GM23248 (cell line): ENCODE measurements around the gene SLC2A10. TPM values are rescaled to one million over a fixed set of nuclear protein-coding genes. Genes with fewer than 3 reads are reported as not detected.

Experiments used
- DNase-seq: peaks from one replicate; pipeline ENCODE4 v3.0.0-alpha.2; 2015
- H2AFZ ChIP-seq: fragments of 200-600 bp; sonication (generic); 2 replicates; pipeline ENCODE4 v1.6.1; 2016; ENCODE audit warnings: antibody characterized with exemption
- H3F3A ChIP-seq: fragments of 200-600 bp; sonication (generic); 2 replicates; pipeline ENCODE4 v1.6.1; 2016; ENCODE audit warnings: mild to moderate bottlenecking, antibody characterized with exemption, mixed run types; ENCODE audit not compliant: insufficient read depth
- H3K27ac ChIP-seq: fragments of 200-600 bp; sonication (generic); 2 replicates; pipeline ENCODE4 v1.5.1; 2016; ENCODE audit warnings: mild to moderate bottlenecking
- H3K27me3 ChIP-seq: fragments of 200-600 bp; sonication (generic); replicated peaks from 2 replicates; pipeline ENCODE4 v1.6.1; 2016; ENCODE audit warnings: mild to moderate bottlenecking; ENCODE audit not compliant: insufficient read depth
- H3K36me3 ChIP-seq: fragments of 200-600 bp; sonication (generic); 2 replicates; pipeline ENCODE4 v1.6.1; 2016; ENCODE audit warnings: low read depth, mild to moderate bottlenecking
- H3K4me1 ChIP-seq: fragments of 200-600 bp; sonication (generic); 2 replicates; pipeline ENCODE4 v1.6.1; 2016; ENCODE audit warnings: mild to moderate bottlenecking; ENCODE audit not compliant: insufficient read depth
- H3K4me2 ChIP-seq: fragments of 200-600 bp; sonication (generic); one replicate; pipeline ENCODE4 v1.6.1; 2016; ENCODE audit warnings: mild to moderate bottlenecking; ENCODE audit not compliant: unreplicated experiment
- H3K4me3 ChIP-seq: fragments of 200-600 bp; sonication (generic); 2 replicates; pipeline ENCODE4 v1.5.1; 2016; ENCODE audit warnings: mild to moderate bottlenecking
- H3K79me2 ChIP-seq: fragments of 200-600 bp; sonication (generic); 2 replicates; pipeline ENCODE4 v1.6.1; 2016; ENCODE audit warnings: mild to moderate bottlenecking; ENCODE audit not compliant: insufficient read depth
- H3K9ac ChIP-seq: fragments of 200-600 bp; sonication (generic); 2 replicates; pipeline ENCODE4 v1.6.1; 2016; ENCODE audit warnings: mild to moderate bottlenecking
- H3K9me2 ChIP-seq: fragments of 200-600 bp; sonication (generic); 2 replicates; pipeline ENCODE4 v1.6.1; 2016; ENCODE audit warnings: mixed run types, mild to moderate bottlenecking, moderate library complexity; ENCODE audit not compliant: insufficient read depth
- H3K9me3 ChIP-seq: fragments of 200-600 bp; sonication (generic); one replicate; pipeline ENCODE4 v1.6.1; 2017; ENCODE audit warnings: low read depth
- H4K20me1 ChIP-seq: fragments of 200-600 bp; sonication (generic); 2 replicates; pipeline ENCODE4 v1.6.0; 2016; ENCODE audit not compliant: insufficient read depth
- EZH2 ChIP-seq: fragments of 200-600 bp; sonication (generic); IDR thresholded peaks from 2 replicates; pipeline ENCODE4 v1.6.1; 2018; ENCODE audit warnings: antibody characterized with exemption, mild to moderate bottlenecking; ENCODE audit not compliant: insufficient read depth, poor library complexity, severe bottlenecking
- EZH2phosphoT487 ChIP-seq: fragments of 200-600 bp; sonication (generic); IDR thresholded peaks from 2 replicates; pipeline ENCODE4 v1.6.1; 2018; ENCODE audit warnings: antibody characterized with exemption, moderate library complexity, mild to moderate bottlenecking, low read depth; ENCODE audit not compliant: insufficient read depth
- WGBS, 2 experiments: methylation state at CpG; one replicate each; pipeline ENCODE4 v1.1.6; 2015 to 2017; ENCODE audit warnings: low lambda C conversion rate in 2 of 2, low coverage in 1 of 2; ENCODE audit errors: missing lambda C conversion rate in 2 of 2; 5-methylcytosine and 5-hydroxymethylcytosine counted together
- in situ Hi-C: fragments of 300-500 bp; cut with MboI; formaldehyde crosslinking; loops from 2 replicates; pipeline ENCODE4 v1.15.0; 2020
- polyA plus RNA-seq: library from polyadenylated mRNA; unstranded; fragments of >200 nt; fragmentation: Nextera tagmentation; extraction: Ambion mirVana; gene quantifications from 2 replicates; pipeline ENCODE4 v1.2.1, GENCODE V29; 2016
- total RNA-seq: library from RNA; depleted of rRNA; stranded (reverse); fragments of >200 nt; shearing (Covaris generic); gene quantifications from 2 replicates; pipeline ENCODE4 v1.2.3, GENCODE V29; 2014

Gene SLC2A10
- total and polyA plus RNA-seq, 2 experiments from 2014 or later: 26.2 to 48.0 TPM

GRCh38 chr20:46717818-46718541 lies 8.5 kb downstream of the SLC2A10 start:
- no peak for DNase-seq
- peaks cover 10% of the 10 kb centered on the region for H3K4me1 ChIP-seq
- no peaks in the 10 kb centered on the region for H3F3A ChIP-seq
- no peaks in the 10 kb centered on the region for H3K27me3 ChIP-seq
- no peaks in the 10 kb centered on the region for H4K20me1 ChIP-seq
- H3K9ac ChIP-seq: no peak overlapping the region
- H2AFZ ChIP-seq: no peak overlapping the region
- H3K9me3 ChIP-seq: no peaks in the 10 kb centered on the region
- H3K27ac ChIP-seq: no peak overlapping the region
- no peak overlapping the region for H3K4me3 ChIP-seq
- TF ChIP-seq EZH2phosphoT487 (no peak), EZH2 (no peak)
- H3K9me2 ChIP-seq: no peaks in the 10 kb centered on the region
- H3K4me2 ChIP-seq: no peak overlapping the region
- in situ Hi-C loops: no loop called here
- H3K36me3 ChIP-seq: peaks cover 16% of the 10 kb centered on the region; the same call in 1 of the 2 replicates
- H3K79me2 ChIP-seq: peaks cover 68% of the 10 kb centered on the region
- 77 to 78% methylated on average over 9 of the region's 9 CpGs for WGBS, 2 experiments

- Histone ChIP-seq H3F3A (no peaks in the 10 kb centered on the region), H3K4me2 (no peak overlapping the region), H3K4me3 (no peak overlapping the region), H3K9me3 (no peaks in the 10 kb centered on the region), H3K36me3 (peaks cover 16% of the 10 kb centered on the region; the same call in 1 of the 2 replicates), H2AFZ (no peak overlapping the region), H4K20me1 (no peaks in the 10 kb centered on the region), H3K4me1 (peaks cover 8% of the 10 kb centered on the region), H3K27me3 (no peaks in the 10 kb centered on the region), H3K79me2 (peaks cover 51% of the 10 kb centered on the region), H3K9me2 (peaks cover 5% of the 10 kb centered on the region; the same call in 1 of the 2 replicates), H3K9ac (no peak overlapping the region), H3K27ac (no peak overlapping the region)
- in situ Hi-C loops: no loop called here
- WGBS, 2 experiments: 95 to 100% methylated on average over 1 of the region's 1 CpG
- TF ChIP-seq EZH2: no peak
- no peak for TF ChIP-seq EZH2phosphoT487
- no peak for DNase-seq
Observed at GRCh38 chr20:46720019-46720418, 10.6 kb downstream of the SLC2A10 start.

GRCh38 chr20:46720776-46721425 lies 11.5 kb downstream of the SLC2A10 start:
- Histone ChIP-seq H2AFZ (no peak overlapping the region), H4K20me1 (no peaks in the 10 kb centered on the region), H3K4me1 (no peaks in the 10 kb centered on the region), H3K9ac (no peak overlapping the region), H3K9me3 (no peaks in the 10 kb centered on the region), H3K4me3 (no peak overlapping the region), H3K36me3 (peaks cover 16% of the 10 kb centered on the region; the same call in 1 of the 2 replicates), H3K27me3 (no peaks in the 10 kb centered on the region), H3K4me2 (no peak overlapping the region), H3K9me2 (peaks cover 5% of the 10 kb centered on the region; the same call in 1 of the 2 replicates), H3K79me2 (peaks cover 43% of the 10 kb centered on the region), H3F3A (no peaks in the 10 kb centered on the region), H3K27ac (no peak overlapping the region)
- peak; percentile 12 for DNase-seq
- in situ Hi-C loops: no loop called here
- no peak for TF ChIP-seq EZH2
- no peak for TF ChIP-seq EZH2phosphoT487

- Histone ChIP-seq H3K9me2 (peaks cover 5% of the 10 kb centered on the region; the same call in 1 of the 2 replicates), H3K79me2 (peaks cover 38% of the 10 kb centered on the region), H3K4me1 (no peaks in the 10 kb centered on the region), H3F3A (no peaks in the 10 kb centered on the region), H3K27ac (no peak overlapping the region), H3K9ac (no peak overlapping the region), H2AFZ (no peak overlapping the region), H3K36me3 (peaks cover 16% of the 10 kb centered on the region; the same call in 1 of the 2 replicates), H3K27me3 (no peaks in the 10 kb centered on the region), H3K9me3 (no peaks in the 10 kb centered on the region), H3K4me3 (no peak overlapping the region), H4K20me1 (no peaks in the 10 kb centered on the region), H3K4me2 (no peak overlapping the region)
- DNase-seq: no peak
- no peak for TF ChIP-seq EZH2phosphoT487
- no peak for TF ChIP-seq EZH2
- in situ Hi-C loops: no loop called here
- 92 to 97% methylated on average over 1 of the region's 1 CpG for WGBS, 2 experiments
Observed at GRCh38 chr20:46721476-46721875, 12.0 kb downstream of the SLC2A10 start.
